Neural progenitor cell (in vitro differentiated cells): ENCODE data around the gene FAM98C.

Experiments used
- CTCF ChIP-seq: fragments of 200-600 bp; sonication (generic); IDR thresholded peaks from 2 replicates; pipeline ENCODE4 v1.5.1; 2017; ENCODE audit warnings: antibody characterized with exemption, mild to moderate bottlenecking
- EZH2 ChIP-seq: fragments of 200-600 bp; sonication (generic); IDR thresholded peaks from 2 replicates; pipeline ENCODE4 v1.6.1; 2017; ENCODE audit warnings: antibody characterized with exemption, mild to moderate bottlenecking, moderate library complexity

GRCh38 chr19:38385057-38385803 lies 17.7 kb upstream of the FAM98C start:
- TF ChIP-seq CTCF (no peak), EZH2 (no peak)
